ENCODE results near the gene PSMB11.

DNA sequence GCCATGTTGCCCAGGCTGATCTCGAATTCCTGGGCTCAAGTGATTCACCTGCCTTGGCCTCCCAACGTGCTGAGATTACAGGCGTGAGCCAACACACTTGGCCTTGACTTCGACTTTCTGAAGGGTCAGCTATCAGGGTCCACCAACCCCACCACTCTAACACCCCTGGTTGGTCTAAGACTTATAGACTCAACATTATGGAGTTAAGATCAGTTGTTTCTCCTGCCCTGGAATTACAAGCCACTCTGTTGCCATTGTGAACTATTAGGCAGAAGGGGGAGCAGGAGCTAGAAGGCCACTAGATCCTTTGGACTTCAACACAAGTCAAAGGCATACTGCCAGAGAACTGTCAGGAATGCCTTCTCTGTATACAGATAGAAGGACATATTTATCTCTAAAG is 1.9 kb upstream of the PSMB11 start:
- TF ChIP-seq POLR2A (IDR thresholded peaks at IDR 0.05) (no peak), CTCF (IDR thresholded peaks at IDR 0.05 in 4 of 5, conservative IDR thresholded peaks at IDR 0.05 in 1 of 5) (no peak)

All from gastrocnemius medialis (tissue), 4 donors.